Activated T-cell treated with anti-CD3 and anti-CD28 coated beads, Interleukin-2, amount 50 U/mL, for 72 hours (primary cell): ENCODE measurements around the gene CNNM1. TPM values are rescaled to one million over a fixed set of nuclear protein-coding genes. Genes with fewer than 3 reads are reported as not detected.

Experiments used
- ATAC-seq, 2 donors: fragments of 150-1000 bp; cut with Tn5 transposase; replicated peaks in 1 of 2; 2 replicates each; pipeline ENCODE4 v1.10.0; 2021; ENCODE audit warnings: moderate library complexity in 2 of 2, mild to moderate bottlenecking in 1 of 2
- DNase-seq, 2 donors: peaks; one replicate each; pipeline ENCODE4 v3.0.0; 2021 to 2022; ENCODE audit warnings: mixed read lengths in 1 of 2
- H3K27ac Mint-ChIP-seq: one replicate; pipeline ENCODE4 v1.8.0; 2022; ENCODE audit warnings: mild to moderate bottlenecking, moderate library complexity, mixed read lengths
- H3K27me3 Mint-ChIP-seq: one replicate; pipeline ENCODE4 v1.8.0; 2022; ENCODE audit warnings: low read depth, mixed read lengths
- H3K36me3 Mint-ChIP-seq, 2 donors: one replicate each; pipeline ENCODE4 v1.8.0; 2022; ENCODE audit warnings: mixed read lengths in 2 of 2, mild to moderate bottlenecking in 1 of 2; ENCODE audit not compliant: insufficient read depth in 2 of 2
- H3K4me1 Mint-ChIP-seq: one replicate; pipeline ENCODE4 v1.8.0; 2022; ENCODE audit warnings: low read depth, mixed read lengths
- H3K4me3 Mint-ChIP-seq, 2 donors: one replicate each; pipeline ENCODE4 v1.8.0; 2022; ENCODE audit warnings: mild to moderate bottlenecking in 2 of 2, mixed read lengths in 2 of 2, moderate library complexity in 2 of 2
- H3K9me3 Mint-ChIP-seq, 2 donors: one replicate each; pipeline ENCODE4 v1.8.0; 2022; ENCODE audit warnings: mixed read lengths in 2 of 2
- total RNA-seq, 2 donors: library from RNA; stranded (reverse); gene quantifications; one replicate each; pipeline ENCODE4 v1.2.3, GENCODE V29; 2022

CNNM1 gene
- total RNA-seq, 2 donors from 2014 or later: 0.25 to 0.31 TPM

DNA sequence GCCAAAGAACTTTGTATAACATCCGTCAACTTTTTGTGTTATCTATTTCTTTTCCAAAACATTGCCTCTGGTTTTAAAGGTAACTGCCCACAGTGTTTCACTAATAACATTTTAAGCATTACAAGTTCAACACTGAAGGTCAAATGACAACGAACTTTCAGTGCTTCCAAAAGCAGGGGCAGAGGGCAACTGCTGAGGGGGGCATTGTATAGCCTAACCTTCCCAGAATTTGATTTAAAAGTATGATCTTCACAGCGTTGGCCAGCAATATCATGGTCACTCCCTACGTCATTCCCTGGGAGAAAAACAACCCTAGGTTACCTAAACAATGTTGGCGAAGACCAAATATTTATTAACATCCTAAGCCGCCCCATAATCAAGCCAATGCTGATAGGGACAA, 103.7 kb downstream of the CNNM1 start:
- peaks cover 42% of the 10 kb centered on the region for H3K4me1 Mint-ChIP-seq
- no peaks in the 10 kb centered on the region for H3K9me3 Mint-ChIP-seq
- peaks cover 8 to 11% of the 10 kb centered on the region in 2 donors for H3K36me3 Mint-ChIP-seq
- ATAC-seq (no peak), DNase-seq (no peak)
- H3K27me3 Mint-ChIP-seq: no peaks in the 10 kb centered on the region
- no peak overlapping the region for H3K4me3 Mint-ChIP-seq
- H3K27ac Mint-ChIP-seq: no peak overlapping the region

DNA sequence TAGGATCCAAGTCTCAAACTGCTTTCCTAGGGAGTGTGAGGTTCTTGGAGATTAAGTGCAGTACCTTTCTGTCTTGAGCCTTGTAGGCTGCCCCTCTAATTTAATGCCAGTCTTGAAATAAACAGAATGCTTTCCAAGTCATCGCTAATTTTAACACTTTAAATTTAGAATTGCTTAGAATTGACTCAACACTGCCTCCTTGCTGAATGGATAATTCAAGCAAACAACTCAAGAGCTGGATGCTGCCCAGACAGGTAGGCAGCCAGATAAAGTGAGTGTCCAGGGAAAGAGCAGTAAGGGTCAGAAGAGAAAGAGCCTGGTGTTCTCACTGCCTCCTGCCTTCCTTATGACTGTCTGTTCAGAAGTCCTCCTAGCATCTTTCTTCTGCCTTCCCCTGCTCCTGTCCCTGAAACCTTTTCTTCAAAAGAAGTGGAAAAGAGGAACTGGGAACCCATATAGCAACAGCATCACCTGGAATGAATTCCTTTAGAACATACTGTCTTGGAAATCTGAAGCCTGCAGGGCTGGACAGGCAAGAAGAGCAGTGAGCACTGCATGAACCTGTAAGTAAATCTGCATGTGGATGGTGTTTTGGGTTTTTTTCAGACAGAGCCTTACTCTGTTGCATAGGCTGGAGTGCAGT, 104.3 kb downstream of the CNNM1 start:
- Mint-ChIP-seq H3K4me1 (peaks cover 40% of the 10 kb centered on the region), H3K27me3 (no peaks in the 10 kb centered on the region), H3K9me3 (no peaks in the 10 kb centered on the region), H3K36me3 (peaks cover 8 to 11% of the 10 kb centered on the region in 2 donors), H3K27ac (no peak overlapping the region), H3K4me3 (no peak overlapping the region)
- DNase-seq: no peak
- no peak for ATAC-seq

DNA sequence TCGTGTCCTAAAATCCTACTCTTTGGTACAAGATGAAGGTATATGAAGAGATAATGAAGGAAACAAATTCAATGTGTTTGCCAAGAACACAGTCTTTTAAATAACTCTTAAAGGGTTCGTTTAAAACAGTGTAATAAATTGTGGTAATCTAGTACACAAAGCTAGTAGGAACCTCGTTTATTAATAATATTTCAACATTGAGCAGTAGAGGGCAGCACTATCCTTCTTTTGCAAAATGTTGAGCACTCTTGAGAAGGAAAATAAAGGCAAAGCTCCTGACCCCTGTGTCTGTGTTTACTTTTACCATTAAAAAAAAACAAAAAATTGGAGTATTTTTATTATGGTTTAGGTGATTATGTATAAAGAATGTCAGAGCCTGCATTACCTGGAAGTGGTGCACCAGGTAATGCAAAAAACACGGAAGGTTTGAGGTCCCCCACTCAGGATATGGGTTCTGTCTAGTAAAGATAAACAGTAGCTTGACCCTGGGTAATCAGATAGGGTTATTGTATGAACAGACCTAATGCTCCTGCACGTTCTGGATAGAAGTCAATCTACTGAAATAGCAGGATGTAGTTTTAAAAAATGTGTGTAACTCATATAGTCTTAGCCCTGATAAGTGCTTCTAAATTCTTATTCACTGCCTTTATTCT, 107.0 kb downstream of the CNNM1 start:
- ATAC-seq (no peak), DNase-seq (no peak)
- Mint-ChIP-seq H3K4me1 (peaks cover 20% of the 10 kb centered on the region), H3K36me3 (peaks cover 3 to 4% of the 10 kb centered on the region in 2 donors), H3K27me3 (no peaks in the 10 kb centered on the region), H3K4me3 (no peak overlapping the region), H3K27ac (no peak overlapping the region), H3K9me3 (no peaks in the 10 kb centered on the region)

DNA sequence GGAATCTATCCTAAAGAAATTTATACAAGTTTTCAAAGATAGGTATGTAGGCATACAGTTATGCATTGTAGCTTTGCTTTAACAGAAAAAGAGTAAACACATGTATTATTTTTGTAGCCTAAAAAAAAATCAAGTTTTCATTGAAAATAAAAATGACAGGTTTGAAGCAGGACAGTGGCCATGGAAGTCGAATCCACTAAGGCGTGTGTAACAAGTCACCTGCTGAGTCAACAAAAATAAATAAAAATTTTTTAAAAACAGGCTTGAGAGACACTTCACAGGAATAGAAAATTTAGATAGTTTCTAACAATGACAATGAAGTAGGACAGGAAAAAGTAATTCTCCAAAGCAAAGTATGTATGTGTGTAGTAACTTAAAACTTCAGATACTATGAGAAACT, 109.7 kb downstream of the CNNM1 start:
- Mint-ChIP-seq H3K27ac (no peak overlapping the region), H3K36me3 (no peaks in the 10 kb centered on the region), H3K27me3 (no peaks in the 10 kb centered on the region), H3K4me1 (peaks cover 6% of the 10 kb centered on the region), H3K4me3 (no peak overlapping the region), H3K9me3 (no peaks in the 10 kb centered on the region)
- ATAC-seq (no peak), DNase-seq (no peak)

DNA sequence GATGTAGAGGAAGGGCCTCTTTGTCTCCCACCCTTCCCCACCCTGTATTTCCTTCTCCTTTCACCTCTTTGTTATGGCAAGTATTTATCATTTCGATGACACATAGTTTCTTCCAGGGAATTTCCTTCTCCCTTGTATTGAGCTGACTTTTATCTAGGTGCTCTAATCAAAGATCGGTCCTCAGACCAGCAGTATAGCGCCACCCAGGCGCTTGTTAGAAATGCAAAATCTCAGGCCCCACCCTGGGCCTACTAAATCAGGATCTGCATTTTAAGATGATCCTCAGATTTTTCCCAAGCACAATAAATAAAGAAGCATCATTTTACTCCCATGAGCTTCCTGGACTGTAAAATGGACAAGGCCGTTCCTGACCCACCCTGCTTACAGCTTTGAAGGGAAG, 113.2 kb downstream of the CNNM1 start:
- no peak overlapping the region for H3K4me3 Mint-ChIP-seq

DNA sequence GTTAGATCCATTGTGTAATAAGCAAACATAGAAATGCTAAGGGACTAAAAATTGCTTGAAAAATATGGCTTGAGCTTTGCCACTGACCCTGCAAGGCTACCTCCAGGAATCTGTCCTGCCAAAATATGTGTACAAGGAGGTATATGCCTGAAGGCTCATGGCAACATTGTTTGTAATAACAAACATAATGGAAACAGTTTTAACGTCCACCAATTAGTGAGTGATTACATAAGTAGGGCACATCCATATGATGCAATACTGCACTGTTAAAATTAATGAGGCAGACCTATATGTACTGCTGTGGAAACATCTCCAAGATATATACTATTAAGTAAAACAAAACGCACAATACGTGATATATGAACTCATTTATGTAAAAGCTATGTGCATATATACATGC, 114.3 kb downstream of the CNNM1 start:
- no peak for DNase-seq
- H3K9me3 Mint-ChIP-seq: no peaks in the 10 kb centered on the region
- H3K4me1 Mint-ChIP-seq: no peaks in the 10 kb centered on the region
- H3K27ac Mint-ChIP-seq: no peak overlapping the region
- H3K4me3 Mint-ChIP-seq: no peak overlapping the region
- H3K27me3 Mint-ChIP-seq: no peaks in the 10 kb centered on the region
- H3K36me3 Mint-ChIP-seq: no peaks in the 10 kb centered on the region
- no peak for ATAC-seq

More for the DNA sequence above, 113.2 kb downstream of the CNNM1 start:
- Mint-ChIP-seq H3K27ac (no peak overlapping the region), H3K36me3 (no peaks in the 10 kb centered on the region), H3K27me3 (no peaks in the 10 kb centered on the region), H3K9me3 (no peaks in the 10 kb centered on the region), H3K4me1 (no peaks in the 10 kb centered on the region)
- DNase-seq (no peak), ATAC-seq (no peak)

Other genes starting within 250 kb of the CNNM1 start
- not detected for gene HPSE2, start 93.5 kb upstream of the CNNM1 start, total RNA-seq
- gene GOT1, start 101.3 kb downstream of the CNNM1 start, total RNA-seq: 100 to 1,000 TPM; 101 to 103 TPM
- gene NKX2-3, start 203.6 kb downstream of the CNNM1 start, total RNA-seq: not detected